Suppressor macrophage treated with lipopolysaccharide for 1 hour (primary cell): ENCODE data around the gene PI4KB.
A peak's percentile ranks its signal among the peaks of the same experiment; 100 is the strongest.
"Not testable (repeated sequence)": the region's sequence is repeated elsewhere in the genome, so short reads cannot be mapped to it uniquely, and the experiment has no call there.

Source experiments
- DNase-seq, 3 donors: peaks; one replicate each; pipeline ENCODE4 v3.0.0-alpha.2; 2020 to 2022

PI4KB gene

DNA sequence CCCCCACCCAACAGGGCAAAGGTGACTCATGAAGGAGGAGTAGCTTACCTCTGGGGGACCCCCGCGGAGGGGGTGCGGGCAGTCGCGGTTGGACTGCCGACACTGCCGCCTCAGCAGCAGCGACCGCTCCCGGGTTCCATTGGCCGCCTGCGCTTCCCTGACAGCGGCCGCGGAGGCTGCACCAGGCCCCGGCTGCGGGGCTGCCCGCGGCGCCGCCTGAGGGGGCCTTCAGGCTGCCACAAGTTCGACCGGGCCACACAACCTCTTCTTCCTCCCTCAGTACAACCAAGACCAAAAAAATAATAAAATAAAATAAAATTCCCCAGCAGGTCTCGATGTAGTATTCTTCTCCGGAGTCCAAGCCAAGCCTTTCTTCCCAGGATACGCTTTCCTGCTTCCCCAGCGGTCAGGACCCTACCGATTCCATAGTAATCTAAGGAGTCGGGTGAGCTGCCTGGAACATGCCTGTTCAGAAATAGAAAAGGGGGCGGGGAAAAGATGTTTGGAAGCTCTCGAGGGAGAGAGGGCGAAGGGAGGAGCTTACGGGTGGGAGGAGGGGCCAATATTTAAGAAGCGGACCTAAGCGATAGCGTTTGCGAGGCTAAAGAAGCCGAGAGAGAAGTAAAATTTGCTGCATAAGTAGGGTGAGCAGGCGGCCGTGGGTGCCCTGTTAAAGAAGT is at the start of gene PI4KB:
PI4KB (minus strand) TSS at position 194 of the 680 bp plus-strand sequence. CDS start 10,935 bp downstream, outside the sequence.
- DNase-seq, result peak; percentile 97 to 98 (median 97)

DNA sequence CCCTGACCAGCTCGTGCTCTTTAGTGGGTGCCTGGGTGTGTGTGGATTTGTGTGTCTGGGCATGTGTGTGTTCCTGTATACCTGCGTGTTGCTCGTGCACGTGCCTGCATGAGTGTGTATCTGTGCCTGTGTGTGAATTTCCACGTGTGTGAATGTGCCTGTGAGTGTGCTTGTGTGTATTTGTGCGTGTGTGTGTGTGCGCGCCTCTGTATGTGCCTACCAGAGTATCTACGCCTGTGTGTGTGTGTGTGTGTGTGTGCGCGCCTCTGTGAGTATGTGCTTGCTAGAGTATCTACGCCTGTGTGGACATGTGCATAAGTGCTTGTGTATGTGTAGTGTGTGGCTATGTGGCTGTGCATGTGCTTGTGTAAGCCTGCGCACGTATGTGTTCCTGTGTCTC is 46.0 kb upstream of the PI4KB start:
- DNase-seq, result no peak

DNA sequence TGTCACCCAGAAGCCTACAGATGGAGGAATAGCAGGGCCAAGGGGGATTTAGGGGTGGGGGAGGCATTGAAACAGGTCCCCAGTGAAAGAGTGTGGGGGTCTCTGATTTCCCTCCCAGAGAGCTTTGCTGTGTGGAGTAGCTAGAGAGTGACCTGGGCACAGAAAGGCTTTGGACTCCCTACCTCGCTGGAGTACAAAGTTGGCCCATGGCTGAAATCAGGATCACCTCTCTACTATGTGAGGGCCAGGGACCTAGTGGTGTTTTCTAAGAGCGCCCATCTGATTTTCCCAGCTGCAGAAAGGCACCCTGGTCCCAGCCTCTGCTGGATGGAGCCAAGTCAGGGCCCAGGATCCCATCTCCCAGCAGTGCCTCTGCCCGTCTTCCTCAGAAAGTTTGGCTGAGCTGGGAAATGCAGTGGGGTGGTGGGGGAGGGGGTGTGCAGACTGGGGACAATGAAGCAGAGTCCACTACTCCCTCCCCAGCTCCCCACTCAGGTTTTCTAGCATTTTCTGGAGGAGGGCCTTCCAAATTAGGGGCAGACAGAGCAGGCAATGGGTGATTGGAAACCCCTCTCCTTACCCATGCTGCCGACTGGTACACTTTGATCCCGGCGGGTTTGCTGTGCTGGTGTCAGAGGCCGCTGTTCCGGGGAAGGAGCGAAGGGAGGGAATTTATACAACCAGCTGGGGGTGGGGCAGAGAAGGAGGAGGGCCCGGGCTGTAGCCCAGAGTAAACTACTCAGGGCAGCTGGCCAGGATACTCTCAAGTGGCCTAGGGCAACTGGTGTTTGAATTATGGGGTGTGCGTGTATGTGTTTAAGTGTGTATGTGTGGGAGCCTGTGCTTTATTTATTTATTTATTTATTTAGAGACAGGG is 45.1 kb upstream of the PI4KB start, which contains the start of gene SELENBP1:
SELENBP1 (minus strand) TSS at position 648 of the 877 bp plus-strand sequence; CDS start at position 584, 64 bp downstream.
- no peak for DNase-seq

DNA sequence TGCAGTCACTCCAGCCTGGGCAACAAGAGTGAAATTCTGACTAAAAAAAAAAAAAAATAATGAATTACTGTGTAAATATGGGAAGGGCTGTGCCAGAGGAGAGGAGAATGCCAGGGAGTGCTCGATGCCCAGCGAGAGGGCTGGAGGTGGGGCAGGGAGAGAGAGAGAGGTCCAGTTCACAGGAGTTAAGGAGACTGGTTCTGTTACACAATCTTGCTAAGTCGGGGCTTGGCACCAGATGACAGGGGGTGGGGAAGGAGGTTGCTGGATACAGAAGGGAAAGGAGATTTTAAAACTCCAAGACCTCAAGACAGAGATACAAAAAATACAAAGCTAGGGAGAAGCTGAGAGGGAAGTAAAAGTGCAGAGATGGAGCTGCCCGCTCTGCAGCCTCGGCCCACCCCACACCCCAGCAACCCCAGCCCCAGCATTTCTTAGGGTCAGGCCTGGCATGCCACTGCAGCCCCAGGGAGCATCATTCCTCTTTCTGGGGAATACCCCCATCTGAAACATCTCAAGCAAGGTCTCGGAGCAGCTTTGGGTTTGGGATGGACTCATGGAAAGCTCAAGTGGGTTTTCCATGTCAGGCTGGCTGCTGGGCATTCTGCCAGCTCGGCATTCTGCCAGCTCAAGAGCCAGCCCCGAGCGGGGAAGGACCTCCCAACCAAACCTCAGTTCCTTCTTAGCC is 44.3 kb upstream of the PI4KB start:
- DNase-seq, result peak; percentile 27 to 44 (median 44)

DNA sequence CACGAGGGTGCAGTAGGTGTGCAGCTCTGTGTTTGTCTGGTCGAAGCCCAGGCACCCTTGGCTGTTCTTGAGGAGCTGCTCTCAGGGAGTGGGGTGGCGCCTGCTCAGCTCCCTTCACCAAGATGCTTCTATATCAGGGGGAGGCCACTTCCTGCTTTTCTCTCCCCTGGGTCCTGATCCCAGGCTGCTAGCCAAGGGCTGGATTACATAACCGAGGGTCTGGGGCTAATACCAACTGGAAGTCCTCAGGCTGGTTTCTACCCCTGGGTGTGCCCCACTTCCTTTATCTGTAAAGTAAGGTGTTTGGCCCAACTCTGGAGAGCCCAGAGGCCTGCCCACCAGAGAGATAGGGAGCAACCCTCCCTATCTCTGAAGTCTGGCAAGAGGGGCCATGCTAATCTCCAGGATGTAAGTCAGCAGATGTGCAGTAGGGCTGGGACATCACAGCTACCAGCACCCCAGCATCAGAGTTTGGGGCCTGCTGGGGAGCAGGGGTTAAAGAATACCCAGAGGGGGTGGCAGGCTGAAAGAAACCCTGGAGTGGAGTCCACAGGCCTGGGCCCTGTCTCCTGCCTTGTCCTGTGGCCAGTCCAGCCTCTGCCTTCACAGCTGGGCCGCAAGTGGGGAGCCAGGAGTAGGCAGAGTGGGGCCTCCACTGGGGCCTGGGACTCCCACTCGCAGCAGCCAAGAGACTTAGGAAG is 43.1 kb upstream of the PI4KB start:
- no peak for DNase-seq

DNA sequence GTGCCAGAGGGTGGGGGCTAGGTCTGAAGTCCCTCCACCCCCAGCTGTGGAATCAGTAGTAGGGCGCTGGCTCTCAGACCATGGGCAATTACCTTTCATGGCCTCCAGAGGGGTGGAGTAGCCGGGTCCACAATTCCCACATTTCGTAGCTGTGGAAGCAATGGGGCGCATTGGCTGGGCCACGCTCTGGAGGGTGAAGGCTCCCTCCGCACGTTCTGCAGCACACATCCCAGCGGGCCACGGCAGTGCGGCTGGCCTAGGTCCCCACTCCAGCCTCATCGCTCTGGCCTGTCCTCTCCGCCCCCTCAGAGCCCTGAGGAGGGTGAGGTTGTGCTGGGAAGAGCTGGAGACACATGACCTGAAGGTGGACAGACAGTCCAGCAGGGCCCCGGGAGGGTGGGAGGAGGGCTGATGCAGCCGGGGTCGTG is 42.4 kb upstream of the PI4KB start:
- no peak for DNase-seq

DNA sequence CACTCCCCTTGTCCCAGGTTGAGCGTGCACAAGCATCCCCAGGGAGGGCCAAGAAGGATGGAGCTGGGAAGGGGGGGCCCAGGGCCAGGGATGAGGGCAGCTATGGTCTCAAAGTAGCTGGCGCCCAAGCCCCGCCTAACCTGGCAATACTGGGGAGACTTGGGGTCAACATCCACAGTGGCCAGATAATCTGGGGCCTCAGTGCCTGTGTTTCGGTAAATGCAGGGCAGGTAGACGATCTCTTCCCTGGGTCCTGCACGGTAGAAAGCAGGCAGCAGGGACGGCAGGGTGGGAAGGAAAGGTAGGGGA is 42.0 kb upstream of the PI4KB start:
- no peak for DNase-seq

DNA sequence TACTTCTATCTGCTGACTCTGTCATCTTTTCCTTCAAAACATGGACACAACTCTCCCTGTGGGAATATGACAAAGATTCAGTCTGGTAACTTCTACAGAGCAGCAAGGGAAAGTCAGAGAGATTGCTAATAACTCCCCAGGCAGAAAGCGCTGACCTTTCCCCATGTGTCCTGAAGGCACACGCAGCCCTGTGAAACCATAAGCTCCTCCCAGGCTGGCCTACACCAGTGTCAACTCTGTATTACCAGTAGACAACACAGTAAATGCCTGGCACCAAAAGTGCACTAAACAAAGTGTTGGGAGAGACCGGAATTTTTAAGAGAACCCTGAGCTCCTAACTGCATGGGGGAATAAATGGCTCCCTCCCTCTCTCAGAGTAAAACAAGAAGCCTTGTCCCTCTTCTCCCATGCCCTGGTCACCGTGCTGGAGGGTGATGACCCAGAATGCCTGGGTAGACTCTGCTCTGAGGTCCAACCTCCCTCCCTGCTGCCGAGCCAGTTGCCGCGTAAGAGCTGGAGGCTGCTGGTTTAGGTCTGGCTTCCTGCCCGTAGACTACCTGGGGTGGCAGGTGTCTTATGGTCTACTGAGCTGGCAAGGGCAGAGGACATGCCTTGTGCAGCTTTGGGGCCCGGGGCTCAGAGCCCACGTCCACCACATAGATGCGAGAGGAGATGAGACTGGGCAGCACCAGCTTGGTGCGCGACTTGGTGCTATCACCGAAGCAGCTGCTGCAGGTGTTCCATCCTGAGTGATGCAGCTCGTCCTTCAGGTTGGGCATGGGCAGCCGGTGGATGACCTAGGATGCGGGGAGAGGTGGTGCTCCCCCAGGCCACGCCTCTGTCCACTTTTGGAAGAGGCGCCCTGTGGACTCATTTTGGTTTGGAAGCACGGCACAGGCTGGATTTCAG is 41.4 kb upstream of the PI4KB start:
- no peak for DNase-seq

DNA sequence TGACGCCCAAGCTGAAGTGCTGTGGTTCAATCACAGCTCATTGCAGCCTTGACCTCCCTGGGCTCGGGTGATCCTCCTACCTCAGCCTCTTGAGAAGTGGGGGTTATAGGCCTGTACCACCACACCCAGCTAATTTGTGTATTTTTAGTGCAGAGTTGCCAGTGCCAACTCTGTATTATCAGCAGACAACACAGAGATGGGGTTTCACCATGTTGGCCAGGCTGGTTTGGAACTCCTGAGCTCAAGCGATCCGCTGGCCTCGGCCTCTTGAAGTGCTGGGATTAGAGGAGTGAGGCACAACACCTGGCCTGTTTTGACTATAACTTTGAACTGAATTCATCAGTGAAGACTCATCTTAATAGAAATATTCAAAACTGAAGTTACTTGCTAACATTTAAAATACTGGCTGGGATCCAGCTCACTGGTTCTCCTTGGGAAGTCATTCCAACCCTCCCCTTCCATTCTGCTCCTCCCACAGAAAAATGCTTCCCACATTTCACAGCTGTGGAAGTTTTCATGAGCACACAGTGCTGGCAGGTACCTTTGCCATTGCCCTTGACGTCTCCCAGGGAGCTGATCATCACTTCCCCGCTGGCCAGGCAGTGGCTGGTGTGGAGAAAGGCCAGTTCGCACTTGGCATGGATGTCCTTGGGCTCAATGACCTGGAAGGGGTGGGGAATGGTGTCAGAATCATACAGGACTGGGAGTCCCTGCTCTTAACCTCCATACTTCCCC is 40.6 kb upstream of the PI4KB start:
- DNase-seq, result no peak

DNA sequence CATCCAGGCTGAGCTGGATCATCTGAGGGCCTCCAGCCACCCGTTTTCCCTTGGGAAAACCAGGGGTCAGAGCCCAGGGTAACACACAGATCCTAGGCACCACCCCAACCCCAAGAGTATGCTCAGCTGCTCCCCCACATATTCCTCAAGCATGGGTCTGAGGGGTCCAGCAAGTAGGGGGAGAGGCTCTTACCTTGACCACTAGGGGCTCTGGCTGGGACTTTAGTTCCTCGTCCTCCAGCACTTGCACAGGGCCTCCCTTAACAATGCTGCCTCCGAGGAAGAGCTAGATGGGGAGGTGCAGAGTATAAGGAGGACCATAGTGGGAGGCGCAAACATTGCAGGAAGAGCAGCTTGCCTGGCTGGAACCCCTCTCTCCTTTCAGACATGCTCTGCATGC is 37.8 kb upstream of the PI4KB start:
- DNase-seq, result no peak

DNA sequence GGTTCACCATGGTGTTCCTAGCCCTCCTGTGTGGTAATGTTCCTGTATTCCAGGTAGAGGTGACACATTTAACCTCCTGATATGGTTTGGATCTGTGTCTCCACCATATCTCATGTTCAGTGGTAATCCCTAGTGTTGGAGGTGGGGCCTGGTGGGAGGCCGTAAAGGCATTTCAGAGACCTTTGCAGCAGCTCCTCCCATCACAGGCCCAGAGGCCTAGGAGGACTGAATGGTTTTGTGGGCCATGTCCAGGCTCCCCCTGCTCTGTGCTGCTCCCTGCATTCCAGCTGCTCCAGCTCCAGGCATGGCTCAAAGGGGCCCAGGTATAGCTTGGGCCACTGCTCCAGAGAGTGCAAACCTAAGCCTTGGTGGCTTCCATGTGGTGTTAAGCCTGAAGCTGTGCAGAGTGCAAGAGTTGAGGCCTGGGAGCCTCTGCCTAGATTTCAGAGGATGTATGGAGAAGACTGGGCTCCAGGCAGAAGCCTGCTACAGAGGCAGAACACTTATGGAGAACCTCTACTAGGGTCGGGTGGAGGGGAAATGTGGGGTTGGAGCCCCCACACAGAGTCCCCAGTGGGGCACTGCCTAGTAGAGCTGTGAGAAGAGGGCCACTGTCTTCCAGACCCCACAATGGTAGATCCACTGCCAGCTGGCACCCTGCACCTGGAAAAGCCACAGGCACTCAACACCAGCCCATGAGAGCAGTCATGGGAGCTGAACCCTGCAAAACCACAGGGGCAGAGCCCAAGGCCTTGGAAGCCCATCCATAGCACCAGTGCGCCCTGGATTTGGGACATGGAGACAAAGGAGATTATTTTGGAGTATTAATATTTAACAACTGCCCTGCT is 35.3 kb upstream of the PI4KB start:
- no peak for DNase-seq

DNA sequence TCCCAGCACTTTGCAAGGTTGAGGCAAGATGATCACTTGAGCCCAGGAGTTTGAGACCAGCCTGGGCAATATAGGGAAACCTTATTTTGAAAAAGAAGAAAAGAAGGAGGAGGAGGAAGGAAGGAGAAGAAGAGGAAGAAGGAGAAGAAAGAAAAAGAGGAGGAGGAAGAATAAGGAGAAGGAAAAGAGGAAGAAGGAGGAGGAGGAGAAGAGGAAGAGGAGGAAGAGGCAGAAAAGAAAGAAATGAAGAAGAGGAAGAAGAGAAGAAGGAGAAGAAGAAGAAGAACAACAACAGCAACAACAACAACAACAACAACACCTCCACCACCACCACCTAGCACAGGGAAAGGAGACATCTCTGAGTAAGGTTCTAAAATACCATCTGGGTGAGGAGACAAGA is 34.7 kb upstream of the PI4KB start:
- DNase-seq, result no peak

DNA sequence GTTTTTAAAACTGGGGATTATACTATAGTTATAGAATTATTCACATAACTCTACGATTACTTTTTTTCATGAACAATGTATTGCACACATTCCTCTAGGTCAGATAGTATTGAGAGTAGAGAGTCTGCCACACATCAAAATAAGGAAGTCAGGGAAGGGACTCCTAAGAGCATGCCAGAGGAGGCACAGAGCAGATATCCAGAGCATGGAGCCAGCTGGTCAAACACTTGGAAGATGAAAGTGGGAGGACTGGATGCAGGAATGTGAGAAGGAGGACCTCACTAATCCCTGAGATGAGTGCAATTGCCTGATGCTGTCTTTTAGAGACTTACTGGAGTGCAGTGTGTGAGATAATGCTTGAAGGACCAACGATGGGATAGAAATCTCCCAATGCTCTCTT is 29.5 kb upstream of the PI4KB start:
- DNase-seq, result no peak

DNA sequence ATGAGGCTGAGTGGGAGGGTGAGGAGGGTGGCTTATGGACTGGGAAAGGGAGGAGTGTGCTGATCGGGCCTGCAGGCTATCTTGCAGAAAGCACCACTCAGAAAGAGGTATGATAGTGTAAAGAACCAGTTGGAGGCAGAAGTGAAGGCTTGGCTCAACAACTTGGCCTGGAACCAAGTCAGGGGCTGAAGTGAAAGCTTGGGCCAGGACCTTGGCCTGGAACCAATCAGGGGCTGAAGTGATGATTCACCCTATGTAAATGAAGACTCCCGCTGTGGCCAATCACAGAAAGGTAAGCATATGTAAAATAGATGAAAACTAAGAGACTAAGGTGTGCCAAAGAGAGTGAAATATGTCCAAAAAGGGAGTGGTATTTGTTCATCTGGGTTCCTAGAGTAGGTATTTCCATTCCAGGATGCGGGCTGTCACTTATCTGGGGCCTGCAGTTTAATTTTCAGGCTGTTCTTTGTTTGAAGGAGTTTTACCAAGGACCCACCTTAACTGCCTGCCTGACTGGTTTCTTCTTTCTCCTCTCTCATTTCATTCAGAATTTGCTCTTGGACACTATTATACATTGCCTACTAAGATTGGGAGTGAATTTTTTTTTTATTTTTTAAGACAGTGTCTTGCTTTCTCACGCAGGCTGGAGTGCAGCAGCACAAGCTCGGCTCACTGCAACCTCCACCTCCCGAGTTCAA is 25.0 kb upstream of the PI4KB start:
- peak in 1 of 3 donors; percentile 45 for DNase-seq

DNA sequence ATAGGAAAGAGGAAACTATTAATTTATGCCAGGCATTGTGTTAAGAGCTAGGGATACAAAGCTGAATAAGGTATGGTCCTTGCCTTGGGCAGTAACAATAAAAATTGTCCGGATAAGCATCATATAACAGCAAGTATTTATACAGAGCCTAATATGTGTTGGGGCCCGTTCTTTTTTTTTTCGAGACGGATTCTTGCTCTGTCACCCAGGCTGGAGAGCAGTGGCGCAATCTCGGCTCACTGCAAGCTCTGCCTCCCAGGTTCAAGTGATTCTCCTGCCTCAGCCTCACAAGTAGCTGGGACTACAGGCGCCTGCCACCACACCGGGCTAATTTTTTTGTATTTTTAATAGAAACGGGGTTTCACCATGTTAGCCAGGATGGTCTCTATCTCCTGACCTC is 23.1 kb upstream of the PI4KB start:
- DNase-seq, result not testable (repeated sequence)

DNA sequence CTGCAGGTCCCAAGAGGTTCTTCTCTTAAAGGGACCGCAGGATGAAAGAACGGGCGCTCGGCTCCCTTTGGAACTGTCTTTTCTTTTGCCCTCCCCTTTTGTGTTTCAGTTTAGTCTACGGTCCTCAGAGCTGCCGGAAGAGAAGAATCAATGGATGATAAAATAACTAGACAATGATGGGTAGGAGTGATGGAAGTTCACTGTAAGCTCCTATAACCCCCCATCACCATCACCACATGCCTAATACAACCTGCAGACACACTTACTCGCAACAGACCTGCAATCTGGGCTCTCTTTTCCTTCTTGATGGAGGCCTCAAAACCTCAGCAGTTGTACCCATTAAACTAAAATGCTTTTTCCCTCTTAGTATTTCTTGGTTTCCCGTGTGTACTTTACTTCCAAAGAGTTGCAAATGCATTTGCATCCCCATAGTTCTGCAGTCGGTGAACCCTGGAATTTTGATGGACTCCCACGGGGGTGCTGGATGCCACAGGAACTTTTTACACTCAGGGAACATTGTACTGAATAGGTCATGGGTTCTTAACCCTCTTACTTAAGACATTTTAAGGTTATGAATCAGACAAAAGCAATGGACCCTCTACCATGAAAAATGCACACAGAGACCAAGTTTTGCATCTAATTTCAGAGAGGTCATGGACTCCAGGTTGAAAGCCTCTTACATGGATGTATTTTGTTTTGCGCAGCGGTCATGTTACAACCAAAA is 20.5 kb upstream of the PI4KB start:
- no peak for DNase-seq

DNA sequence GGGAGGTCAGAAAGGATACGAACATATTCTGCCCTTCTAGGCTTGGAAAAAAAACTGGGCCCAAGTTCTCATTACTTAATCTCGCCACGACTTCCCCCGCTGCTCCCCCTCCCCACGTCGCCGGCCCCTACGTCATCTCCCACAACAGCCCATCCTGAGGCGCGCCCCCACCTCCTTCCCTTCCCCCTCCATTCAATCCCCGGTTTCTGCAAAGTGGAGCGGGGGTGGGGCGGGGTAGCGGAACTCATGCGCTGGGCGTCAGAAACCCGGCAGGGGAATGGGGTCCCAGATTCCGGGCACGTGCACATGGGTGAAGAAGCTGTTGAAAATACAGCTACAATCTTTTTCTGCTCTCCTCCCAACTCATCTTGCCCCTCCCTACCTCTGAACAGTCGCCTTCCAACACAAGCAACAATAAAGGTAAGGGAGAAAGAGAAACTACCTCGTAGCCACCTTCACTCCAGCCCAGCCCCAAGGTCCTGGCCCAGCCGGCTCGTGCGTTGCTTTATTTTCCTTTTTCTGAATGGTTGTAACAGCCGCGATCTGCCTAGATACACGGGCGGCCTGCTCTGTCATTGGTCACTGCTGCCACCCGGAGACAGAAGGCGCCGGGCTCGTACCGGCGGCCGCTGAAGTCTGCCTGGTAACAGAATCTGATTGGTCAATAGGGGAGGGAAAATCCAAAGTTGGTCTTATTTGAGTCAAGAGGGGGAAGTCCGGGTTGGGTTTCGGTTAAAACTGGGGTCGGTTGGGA is 19.7 kb upstream of the PI4KB start, which contains the start of gene RFX5:
RFX5 (minus strand) TSS at position 484 of the 754 bp plus-strand sequence. CDS start 932 bp downstream, outside the sequence.
- peak; percentile 96 to 99 (median 99) for DNase-seq
